ENCODE measurements around the gene ANAPC13.

DNA sequence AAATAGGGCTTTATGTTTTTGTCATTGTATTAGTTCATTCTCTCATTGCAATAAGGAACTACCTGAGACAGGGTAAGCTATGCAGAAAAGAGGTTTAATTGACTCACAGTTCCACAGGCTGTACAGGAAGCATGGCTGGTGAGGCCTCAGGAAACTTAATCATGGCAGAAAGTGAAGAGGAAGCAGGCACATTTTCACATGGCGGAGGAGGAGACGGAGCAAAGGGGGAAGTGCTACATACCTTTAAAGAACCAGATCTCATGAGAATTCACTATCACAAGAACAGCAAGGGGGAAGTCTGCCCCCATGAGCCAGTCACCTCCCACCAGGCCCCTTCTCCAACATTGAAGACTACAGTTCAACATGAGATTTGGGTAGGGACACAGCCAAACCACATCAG is 25.7 kb upstream of the ANAPC13 start:
- TF ChIP-seq SUZ12 (IDR thresholded peaks at IDR 0.05) (no peak), FOXM1 (IDR thresholded peaks at IDR 0.05; ENCODE audit: borderline replicate concordance) (no peak), BHLHE40 (IDR thresholded peaks at IDR 0.05; ENCODE audit: borderline replicate concordance) (no peak), ELF4 (IDR thresholded peaks at IDR 0.05) (no peak), SP1 (IDR thresholded peaks at IDR 0.05) (no peak), L3MBTL2 (conservative IDR thresholded peaks at IDR 0.05) (no peak), FOXA1 (IDR thresholded peaks at IDR 0.05) (no peak), TARDBP (IDR thresholded peaks at IDR 0.05) (no peak), ARNT (IDR thresholded peaks at IDR 0.05) (no peak)
